Naive thymus-derived CD8-positive, alpha-beta T cell (primary cell): Measurements from ENCODE around the gene ZNF423. TPM values are rescaled to one million over a fixed set of nuclear protein-coding genes. Genes with fewer than 3 reads are reported as not detected.

Experiments
- ATAC-seq, 2 donors: fragments of 150-1000 bp; cut with Tn5 transposase in 1 of 2; sonication (Bioruptor Pico), chemical (Tn5 transposase) in 1 of 2; 1 replicate in 1 of 2; 2 replicates in 1 of 2; pipeline ENCODE4 v1.10.0; 2021; ENCODE audit warnings: mild to moderate bottlenecking in 2 of 2, moderate library complexity in 2 of 2
- POLR2A ChIA-PET: fragments of 350-600 bp; sonication (Branson Sonifier 250); formaldehyde crosslinking; loops from one replicate; lab custom pipeline; 2021; ENCODE audit warnings: antibody characterized with exemption; lab: Charles Lee
- DNase-seq, 10 donors: peaks; one replicate each; pipeline versions ENCODE4 v3.0.0 to v3.0.0-alpha.2; 2020 to 2022
- H3K27ac Mint-ChIP-seq, 10 donors: one replicate each; pipeline ENCODE4 v1.8.0; 2020 to 2022; ENCODE audit warnings: mild to moderate bottlenecking in 10 of 10, mixed read lengths in 10 of 10, moderate library complexity in 4 of 10, inconsistent platforms in 1 of 10
- H3K27me3 Mint-ChIP-seq, 5 donors: one replicate each; pipeline ENCODE4 v1.8.0; 2021 to 2022; ENCODE audit warnings: mixed read lengths in 5 of 5
- H3K36me3 Mint-ChIP-seq, 3 donors: one replicate each; pipeline ENCODE4 v1.8.0; 2020 to 2022; ENCODE audit warnings: mixed read lengths in 3 of 3, mild to moderate bottlenecking in 2 of 3, inconsistent platforms in 1 of 3
- H3K4me1 Mint-ChIP-seq, 4 donors: one replicate each; pipeline ENCODE4 v1.8.0; 2021 to 2022; ENCODE audit warnings: mixed read lengths in 4 of 4
- H3K4me3 Mint-ChIP-seq, 10 donors: one replicate each; pipeline ENCODE4 v1.8.0; 2020 to 2022; ENCODE audit warnings: mild to moderate bottlenecking in 10 of 10, mixed read lengths in 10 of 10, moderate library complexity in 6 of 10, inconsistent platforms in 1 of 10
- H3K9me3 Mint-ChIP-seq, 9 donors: one replicate each; pipeline ENCODE4 v1.8.0; 2020 to 2022; ENCODE audit warnings: mixed read lengths in 9 of 9, mild to moderate bottlenecking in 3 of 9, inconsistent platforms in 1 of 9, moderate library complexity in 1 of 9
- polyA plus RNA-seq, 3 donors: library from polyadenylated mRNA; unstranded; fragments of 300-500 nt; fragmentation: Illumina TruSeq; gene quantifications; one replicate each; pipeline ENCODE4 v1.2.3, GENCODE V29; 2021
- total RNA-seq, 8 experiments: library from RNA in 2 of 8; stranded (reverse) in 2 of 8; gene quantifications; one replicate each; pipeline ENCODE4 v1.2.3 and lab custom pipeline; 2021 to 2026

The ZNF423 gene
- total and polyA plus RNA-seq, 5 experiments from 2014 or later, result not detected

DNA sequence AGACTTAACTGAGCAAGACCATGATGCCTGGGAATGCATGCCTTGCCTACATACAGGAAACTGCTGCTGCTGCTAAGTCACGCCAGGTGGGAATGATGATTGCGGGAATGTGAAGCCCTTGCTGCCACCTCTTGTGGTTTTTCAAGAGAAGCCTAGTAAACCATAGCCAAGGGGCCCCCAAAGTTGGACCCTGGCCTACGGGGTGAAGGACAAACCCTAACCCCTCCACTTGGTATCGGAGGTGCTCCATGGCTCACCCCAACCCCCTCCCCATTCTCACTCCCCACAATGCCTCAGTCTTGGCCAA lies 233.9 kb downstream of the ZNF423 start:
- ATAC-seq, result no peak

DNA sequence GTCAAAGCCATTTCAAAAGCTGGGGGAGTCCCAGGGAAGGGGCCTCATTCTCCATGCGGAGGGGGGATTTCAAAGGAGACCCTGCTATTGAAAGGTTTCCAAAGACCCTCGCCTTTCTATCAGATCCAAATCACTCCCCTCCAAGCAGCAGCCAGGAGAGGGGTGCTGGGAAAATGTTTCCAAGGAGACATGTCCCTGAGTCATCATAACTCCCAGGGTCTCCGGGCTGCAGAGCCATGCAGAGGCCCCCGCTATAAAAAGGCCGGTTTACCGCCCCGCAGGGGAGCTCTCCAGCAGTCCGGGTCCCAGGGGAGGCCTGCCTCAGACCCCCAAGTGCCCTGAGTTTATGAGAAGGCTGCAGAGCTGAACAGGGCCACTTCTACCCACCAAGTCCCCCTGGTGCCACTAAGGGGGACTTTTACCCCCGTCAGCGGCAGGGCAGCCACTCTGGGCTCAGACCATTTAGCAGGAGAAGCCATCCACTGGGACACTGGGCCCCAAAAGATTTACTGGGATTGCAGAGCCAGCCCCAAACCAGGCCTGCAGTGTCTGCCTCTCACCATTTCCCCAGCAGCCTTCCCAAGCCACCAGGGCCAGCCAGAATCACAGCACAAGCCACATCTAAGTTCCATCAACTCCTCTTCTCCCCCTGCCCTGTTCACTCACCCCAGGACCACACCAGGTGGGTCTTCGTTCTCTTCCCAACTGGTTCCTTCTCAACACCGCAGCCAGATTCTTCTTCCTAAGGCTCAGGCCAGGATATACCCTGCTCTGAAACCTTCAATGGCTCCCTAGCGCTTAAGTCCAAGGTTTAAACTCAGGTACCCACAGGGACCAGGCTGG lies 234.4 kb downstream of the ZNF423 start:
- POLR2A ChIA-PET, result no interaction called here
- Mint-ChIP-seq H3K4me3 (no peak overlapping the region), H3K27me3 (no peaks in the 10 kb centered on the region), H3K4me1 (no peaks in the 10 kb centered on the region), H3K27ac (no peak overlapping the region), H3K9me3 (peaks cover 0 to 1% (median 0%) of the 10 kb centered on the region in 9 donors), H3K36me3 (no peaks in the 10 kb centered on the region)
- ATAC-seq, result no peak
- no peak for DNase-seq

More for the DNA sequence above, 233.9 kb downstream of the ZNF423 start:
- Mint-ChIP-seq H3K4me3 (no peak overlapping the region), H3K27ac (no peak overlapping the region), H3K27me3 (no peaks in the 10 kb centered on the region), H3K9me3 (peaks cover 0 to 1% (median 0%) of the 10 kb centered on the region in 9 donors), H3K4me1 (no peaks in the 10 kb centered on the region), H3K36me3 (no peaks in the 10 kb centered on the region)
- POLR2A ChIA-PET, result no interaction called here
- no peak for DNase-seq

GRCh38 chr16:49620869-49621240 lies 235.1 kb downstream of the ZNF423 start:
- DNase-seq (no peak), ATAC-seq (no peak)
- Mint-ChIP-seq H3K4me1 (no peaks in the 10 kb centered on the region), H3K27me3 (no peaks in the 10 kb centered on the region), H3K36me3 (no peaks in the 10 kb centered on the region), H3K27ac (no peak overlapping the region), H3K4me3 (no peak overlapping the region), H3K9me3 (peaks cover 0 to 1% (median 0%) of the 10 kb centered on the region in 9 donors)
- POLR2A ChIA-PET, result no interaction called here

- Mint-ChIP-seq H3K27me3 (no peaks in the 10 kb centered on the region), H3K9me3 (peaks cover 0 to 1% (median 0%) of the 10 kb centered on the region in 9 donors), H3K27ac (no peak overlapping the region), H3K4me3 (no peak overlapping the region), H3K36me3 (no peaks in the 10 kb centered on the region), H3K4me1 (no peaks in the 10 kb centered on the region)
- POLR2A ChIA-PET, result no interaction called here
- ATAC-seq (no peak), DNase-seq (no peak)
Measured at GRCh38 chr16:49620158-49620868, 235.6 kb downstream of the ZNF423 start.

- ATAC-seq, result no peak
- Mint-ChIP-seq H3K36me3 (no peaks in the 10 kb centered on the region), H3K9me3 (peaks cover 0 to under 1% (median 0%) of the 10 kb centered on the region in 9 donors), H3K4me1 (no peaks in the 10 kb centered on the region), H3K27ac (no peak overlapping the region), H3K4me3 (no peak overlapping the region), H3K27me3 (no peaks in the 10 kb centered on the region)
- DNase-seq, result no peak
- POLR2A ChIA-PET, result no interaction called here
Measured at GRCh38 chr16:49619811-49620157, 236.1 kb downstream of the ZNF423 start.

- no peak for ATAC-seq
- POLR2A ChIA-PET, result no interaction called here
- no peak for DNase-seq
- no peak overlapping the region for H3K27ac Mint-ChIP-seq
- no peaks in the 10 kb centered on the region for H3K9me3 Mint-ChIP-seq
- H3K4me3 Mint-ChIP-seq, result no peak overlapping the region
- no peaks in the 10 kb centered on the region for H3K4me1 Mint-ChIP-seq
- H3K36me3 Mint-ChIP-seq, result no peaks in the 10 kb centered on the region
- H3K27me3 Mint-ChIP-seq, result no peaks in the 10 kb centered on the region
Measured at GRCh38 chr16:49618955-49619354, 237.0 kb downstream of the ZNF423 start.

- ATAC-seq, result no peak
- Mint-ChIP-seq H3K4me1 (no peaks in the 10 kb centered on the region), H3K36me3 (no peaks in the 10 kb centered on the region), H3K27ac (no peak overlapping the region), H3K27me3 (no peaks in the 10 kb centered on the region), H3K9me3 (no peaks in the 10 kb centered on the region), H3K4me3 (no peak overlapping the region)
- POLR2A ChIA-PET, result no interaction called here
- no peak for DNase-seq
Measured at GRCh38 chr16:49617710-49618330, 238.1 kb downstream of the ZNF423 start.

DNA sequence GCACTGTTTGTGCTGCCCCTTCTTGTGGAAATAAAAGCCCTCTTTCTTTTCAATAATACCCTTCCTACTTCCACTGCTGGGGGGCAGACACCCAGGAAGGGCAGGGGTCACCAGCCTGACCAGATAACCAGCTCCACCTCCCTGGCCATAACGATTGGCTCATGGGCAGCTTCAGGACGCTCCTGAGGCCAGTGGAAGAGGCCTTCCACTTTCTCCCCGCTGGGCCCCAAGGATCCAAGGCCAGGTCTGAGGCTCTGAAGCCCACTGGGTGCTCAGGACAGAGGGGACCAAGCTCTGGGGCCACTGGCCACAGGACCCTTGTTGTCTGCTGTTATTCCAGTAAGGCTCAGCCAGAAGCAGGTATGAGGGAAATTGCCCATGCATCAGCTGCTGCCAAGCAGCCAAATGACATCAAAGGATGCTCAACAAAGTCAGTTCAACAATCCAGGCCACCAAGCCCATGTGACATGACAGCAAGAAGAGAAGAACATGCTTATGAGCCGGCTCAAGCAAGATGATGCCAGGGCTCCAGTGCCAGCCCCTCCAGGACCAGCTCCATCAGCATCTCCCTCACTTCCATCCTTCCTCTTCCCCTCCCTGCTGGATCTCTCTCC lies 238.8 kb downstream of the ZNF423 start:
- H3K27ac Mint-ChIP-seq, result no peak overlapping the region
- H3K36me3 Mint-ChIP-seq, result no peaks in the 10 kb centered on the region
- POLR2A ChIA-PET, result no interaction called here
- H3K27me3 Mint-ChIP-seq, result no peaks in the 10 kb centered on the region
- no peak for DNase-seq
- H3K9me3 Mint-ChIP-seq, result no peaks in the 10 kb centered on the region
- H3K4me3 Mint-ChIP-seq, result no peak overlapping the region
- H3K4me1 Mint-ChIP-seq, result no peaks in the 10 kb centered on the region
- no peak for ATAC-seq

DNA sequence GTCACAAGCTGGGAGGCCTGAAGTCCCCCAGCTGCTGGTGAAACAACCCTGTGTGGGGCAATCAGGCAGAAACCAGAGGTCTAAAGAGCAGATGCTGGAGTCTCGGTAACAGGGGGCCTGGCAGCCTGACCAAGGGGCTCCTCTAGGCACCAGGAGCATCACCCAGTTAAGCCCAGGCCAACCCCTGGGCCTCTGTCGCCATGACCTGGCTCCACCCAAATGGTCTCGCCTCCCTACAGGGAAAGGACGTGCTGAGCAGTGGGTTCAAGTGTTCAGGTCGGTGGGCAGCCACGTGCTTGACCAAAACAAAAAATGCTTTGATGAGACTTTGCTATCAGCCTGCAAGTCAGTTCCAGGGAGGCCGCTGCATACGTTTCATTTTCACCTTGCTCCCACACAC lies 240.3 kb downstream of the ZNF423 start:
- H3K9me3 Mint-ChIP-seq, result no peaks in the 10 kb centered on the region

GRCh38 chr16:49610983-49611382 lies 244.9 kb downstream of the ZNF423 start:
- H3K4me1 Mint-ChIP-seq, result no peaks in the 10 kb centered on the region
- H3K27ac Mint-ChIP-seq, result no peak overlapping the region
- ATAC-seq (no peak), DNase-seq (no peak)
- no peaks in the 10 kb centered on the region for H3K36me3 Mint-ChIP-seq
- no peak overlapping the region for H3K4me3 Mint-ChIP-seq
- no peaks in the 10 kb centered on the region for H3K9me3 Mint-ChIP-seq
- H3K27me3 Mint-ChIP-seq, result peaks cover 3 to 30% (median 4%) of the 10 kb centered on the region in 5 donors
- POLR2A ChIA-PET, result no interaction called here

More for the DNA sequence above, 240.3 kb downstream of the ZNF423 start:
- no peaks in the 10 kb centered on the region for H3K36me3 Mint-ChIP-seq
- DNase-seq (no peak), ATAC-seq (no peak)
- no peaks in the 10 kb centered on the region for H3K4me1 Mint-ChIP-seq
- POLR2A ChIA-PET, result no interaction called here
- H3K4me3 Mint-ChIP-seq, result no peak overlapping the region
- no peak overlapping the region for H3K27ac Mint-ChIP-seq
- no peaks in the 10 kb centered on the region for H3K27me3 Mint-ChIP-seq

DNA sequence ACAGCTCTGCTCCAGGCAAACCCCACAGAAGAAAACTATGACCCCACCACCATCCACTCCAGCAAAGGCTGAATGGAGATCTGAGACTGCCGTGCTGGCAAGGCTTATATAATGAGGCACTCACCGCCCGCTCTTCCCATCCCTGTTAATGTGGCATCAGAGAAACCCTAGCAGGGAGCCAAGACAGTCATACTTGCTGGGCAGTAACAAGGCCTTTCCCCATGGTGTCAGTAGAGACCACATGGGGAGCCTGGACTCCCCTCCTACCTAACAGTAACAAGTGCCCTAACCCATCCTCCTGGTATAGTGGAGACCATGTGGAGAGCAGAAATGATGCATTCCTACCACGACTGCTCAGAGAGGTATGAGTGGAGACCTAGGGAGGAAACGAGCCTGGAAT lies 247.1 kb downstream of the ZNF423 start:
- no peaks in the 10 kb centered on the region for H3K9me3 Mint-ChIP-seq
- POLR2A ChIA-PET, result no interaction called here
- H3K27ac Mint-ChIP-seq, result no peak overlapping the region
- no peaks in the 10 kb centered on the region for H3K4me1 Mint-ChIP-seq
- H3K36me3 Mint-ChIP-seq, result no peaks in the 10 kb centered on the region
- no peak for ATAC-seq
- no peak overlapping the region for H3K4me3 Mint-ChIP-seq
- peaks cover 3 to 42% (median 11%) of the 10 kb centered on the region in 5 donors for H3K27me3 Mint-ChIP-seq
- DNase-seq, result no peak

- peaks cover 3 to 42% (median 11%) of the 10 kb centered on the region in 5 donors for H3K27me3 Mint-ChIP-seq
- POLR2A ChIA-PET, result no interaction called here
- H3K9me3 Mint-ChIP-seq, result no peaks in the 10 kb centered on the region
- no peaks in the 10 kb centered on the region for H3K36me3 Mint-ChIP-seq
- no peak overlapping the region for H3K27ac Mint-ChIP-seq
- H3K4me1 Mint-ChIP-seq, result no peaks in the 10 kb centered on the region
- no peak overlapping the region for H3K4me3 Mint-ChIP-seq
- ATAC-seq (no peak), DNase-seq (no peak)
Measured at GRCh38 chr16:49608098-49608497, 247.8 kb downstream of the ZNF423 start.
